ENCODE data around the gene CLEC4E. TPM values are rescaled to one million over a fixed set of nuclear protein-coding genes. Genes with fewer than 3 reads are reported as not detected.
"Not testable (repeated sequence)": the region's sequence is repeated elsewhere in the genome, so short reads cannot be mapped to it uniquely, and the experiment has no call there.

Gene CLEC4E
- total RNA-seq = 2.6 TPM

- DNase-seq (ENCODE audit: low spot score); intact Hi-C loops (cut with DNase I): not testable (repeated sequence)
- ATAC-seq = peak; percentile 57
Observed at GRCh38 chr12:8540831-8541230, at the start of gene CLEC4E. CLEC4E (minus strand) TSS chr12:8540905; CDS start chr12:8540797, 108 bp downstream.

- ATAC-seq (no peak), DNase-seq (ENCODE audit: low spot score) (no peak)
- intact Hi-C loops (cut with DNase I) = no loop called here
Observed at GRCh38 chr12:8589679-8590078, 49.0 kb upstream of the CLEC4E start.

GRCh38 chr12:8584478-8584877 lies 43.8 kb upstream of the CLEC4E start:
- DNase-seq (ENCODE audit: low spot score); ATAC-seq; intact Hi-C loops (cut with DNase I): not testable (repeated sequence)

- ATAC-seq (no peak), DNase-seq (ENCODE audit: low spot score) (no peak)
- intact Hi-C loops (cut with DNase I) = no loop called here
Observed at GRCh38 chr12:8584004-8584403, 43.3 kb upstream of the CLEC4E start.

- DNase-seq (ENCODE audit: low spot score) (no peak), ATAC-seq (no peak)
- intact Hi-C loops (cut with DNase I) = no loop called here
Observed at GRCh38 chr12:8581098-8581784, 40.5 kb upstream of the CLEC4E start.

GRCh38 chr12:8577879-8578278 lies 37.2 kb upstream of the CLEC4E start:
- DNase-seq (ENCODE audit: low spot score) (no peak), ATAC-seq (no peak)
- intact Hi-C loops (cut with DNase I) = no loop called here

- intact Hi-C loops (cut with DNase I) = no loop called here
- ATAC-seq (peak; percentile 32), DNase-seq (ENCODE audit: low spot score) (no peak)
Observed at GRCh38 chr12:8572507-8572906, 31.8 kb upstream of the CLEC4E start.

- intact Hi-C loops (cut with DNase I) = no loop called here
Observed at GRCh38 chr12:8566525-8566924, 25.8 kb upstream of the CLEC4E start.

GRCh38 chr12:8566052-8566451 lies 25.3 kb upstream of the CLEC4E start:
- DNase-seq (ENCODE audit: low spot score); intact Hi-C loops (cut with DNase I): not testable (repeated sequence)
- peak; percentile 46 for ATAC-seq

More at GRCh38 chr12:8566525-8566924, 25.8 kb upstream of the CLEC4E start:
- ATAC-seq = no peak
- DNase-seq (ENCODE audit: low spot score) = no peak

- ATAC-seq (no peak), DNase-seq (ENCODE audit: low spot score) (no peak)
- intact Hi-C loops (cut with DNase I) = no loop called here
Observed at GRCh38 chr12:8564656-8565055, 24.0 kb upstream of the CLEC4E start.

GRCh38 chr12:8563356-8563755 lies 22.7 kb upstream of the CLEC4E start:
- intact Hi-C loops (cut with DNase I) = no loop called here
- DNase-seq (ENCODE audit: low spot score) = no peak
- ATAC-seq = no peak

GRCh38 chr12:8562310-8562709 lies 21.6 kb upstream of the CLEC4E start:
- DNase-seq (ENCODE audit: low spot score) = no peak
- intact Hi-C loops (cut with DNase I) = no loop called here
- no peak for ATAC-seq

GRCh38 chr12:8561011-8561410 lies 20.3 kb upstream of the CLEC4E start:
- intact Hi-C loops (cut with DNase I) = no loop called here
- ATAC-seq (no peak), DNase-seq (ENCODE audit: low spot score) (no peak)

- intact Hi-C loops (cut with DNase I) = no loop called here
- DNase-seq (ENCODE audit: low spot score) (no peak), ATAC-seq (no peak)
Observed at GRCh38 chr12:8559676-8560075, 19.0 kb upstream of the CLEC4E start.

- intact Hi-C loops (cut with DNase I) = no loop called here
Observed at GRCh38 chr12:8556531-8557097, 15.9 kb upstream of the CLEC4E start.

GRCh38 chr12:8554451-8555195 lies 13.9 kb upstream of the CLEC4E start:
- intact Hi-C loops (cut with DNase I) = no loop called here
- ATAC-seq (no peak), DNase-seq (ENCODE audit: low spot score) (no peak)

More at GRCh38 chr12:8556531-8557097, 15.9 kb upstream of the CLEC4E start:
- ATAC-seq = no peak
- DNase-seq (ENCODE audit: low spot score) = no peak

- intact Hi-C loops (cut with DNase I) = no loop called here
- no peak for DNase-seq (ENCODE audit: low spot score)
- ATAC-seq = no peak
Observed at GRCh38 chr12:8553088-8553627, 12.5 kb upstream of the CLEC4E start.

- ATAC-seq (peak; percentile 42), DNase-seq (ENCODE audit: low spot score) (no peak)
- intact Hi-C loops (cut with DNase I) = loop anchor here (5.0 kb wide), 1 partner anchor 58 kb away; no protein-coding TSS in a partner anchor
Observed at GRCh38 chr12:8549381-8549780, 8.7 kb upstream of the CLEC4E start.

- DNase-seq (ENCODE audit: low spot score) (no peak), ATAC-seq (no peak)
- intact Hi-C loops (cut with DNase I) = loop anchor here (5.0 kb wide), 1 partner anchor 59 kb away; no protein-coding TSS in a partner anchor
Observed at GRCh38 chr12:8548192-8548591, 7.5 kb upstream of the CLEC4E start.

- intact Hi-C loops (cut with DNase I) = loop anchor here (5.0 kb wide), 1 partner anchor 60 kb away; no protein-coding TSS in a partner anchor
- ATAC-seq = no peak
- DNase-seq (ENCODE audit: low spot score) = no peak
Observed at GRCh38 chr12:8547645-8548044, 6.9 kb upstream of the CLEC4E start.

Data from sciatic nerve (tissue), 2 donors.